Hepatocyte (in vitro differentiated cells): Measurements from ENCODE around the gene DNAL4. TPM values are rescaled to one million over a fixed set of nuclear protein-coding genes. Genes with fewer than 3 reads are reported as not detected.

Source experiments
- DNase-seq: peaks from one replicate; pipeline ENCODE4 v3.0.0-alpha.2; 2016; ENCODE audit warnings: low spot score
- H2AFZ ChIP-seq: fragments of 200-600 bp; sonication (generic); 2 replicates; pipeline ENCODE4 v1.6.0; 2016; ENCODE audit warnings: antibody characterized with exemption, mild to moderate bottlenecking
- H3K27ac ChIP-seq: fragments of 200-600 bp; sonication (generic); 2 replicates; pipeline ENCODE4 v1.5.1; 2016; ENCODE audit warnings: mild to moderate bottlenecking
- H3K27me3 ChIP-seq: fragments of 200-600 bp; sonication (generic); 2 replicates; pipeline ENCODE4 v1.6.1; 2016
- H3K36me3 ChIP-seq: fragments of 200-600 bp; sonication (generic); replicated peaks from 2 replicates; pipeline ENCODE4 v1.5.1; 2016; ENCODE audit warnings: low read depth; ENCODE audit not compliant: insufficient read depth
- H3K4me1 ChIP-seq: fragments of 200-600 bp; sonication (generic); 2 replicates; pipeline ENCODE4 v1.5.1; 2016; ENCODE audit warnings: mild to moderate bottlenecking, moderate library complexity; ENCODE audit not compliant: insufficient read depth
- H3K4me2 ChIP-seq: fragments of 200-600 bp; sonication (generic); 2 replicates; pipeline ENCODE4 v1.6.0; 2016
- H3K4me3 ChIP-seq: fragments of 200-600 bp; sonication (generic); 2 replicates; pipeline ENCODE4 v1.5.1; 2016; ENCODE audit warnings: mild to moderate bottlenecking
- H3K79me2 ChIP-seq: fragments of 200-600 bp; sonication (generic); 2 replicates; pipeline ENCODE4 v1.6.0; 2017; ENCODE audit warnings: mild to moderate bottlenecking
- H3K9me2 ChIP-seq: fragments of 200-600 bp; sonication (generic); replicated peaks from 2 replicates; pipeline ENCODE4 v1.6.0; 2017; ENCODE audit warnings: mild to moderate bottlenecking; ENCODE audit not compliant: insufficient read depth
- H3K9me3 ChIP-seq: fragments of 200-600 bp; sonication (generic); 2 replicates; pipeline ENCODE4 v1.5.1; 2016; ENCODE audit warnings: low read depth, mild to moderate bottlenecking
- H4K20me1 ChIP-seq: fragments of 200-600 bp; sonication (generic); 2 replicates; pipeline ENCODE4 v1.6.0; 2016; ENCODE audit warnings: mild to moderate bottlenecking; ENCODE audit not compliant: insufficient read depth, poor library complexity, severe bottlenecking
- EZH2 ChIP-seq: fragments of 200-600 bp; sonication (generic); IDR thresholded peaks from 2 replicates; pipeline ENCODE4 v1.6.1; 2016; ENCODE audit warnings: antibody characterized with exemption, mild to moderate bottlenecking, borderline replicate concordance
- EZH2phosphoT487 ChIP-seq: fragments of 200-600 bp; sonication (generic); IDR thresholded peaks from one replicate; pipeline ENCODE4 v1.6.1; 2018; ENCODE audit warnings: antibody characterized with exemption, mild to moderate bottlenecking, low read depth, moderate library complexity; ENCODE audit not compliant: unreplicated experiment, severe bottlenecking
- WGBS: methylation state at CpG from one replicate; pipeline ENCODE4 v1.1.6; 2016; ENCODE audit warnings: low lambda C conversion rate; ENCODE audit errors: missing lambda C conversion rate; 5-methylcytosine and 5-hydroxymethylcytosine counted together
- polyA plus RNA-seq: library from polyadenylated mRNA; unstranded; fragments of >200 nt; fragmentation: Nextera tagmentation; extraction: Ambion mirVana; gene quantifications from 2 replicates; pipeline ENCODE4 v1.2.1, GENCODE V29; 2016
- total RNA-seq: library from RNA; depleted of rRNA; stranded (reverse); fragments of >200 nt; gene quantifications from 2 replicates; pipeline ENCODE4 v1.2.3, GENCODE V29; 2014
- TF ChIP-seq, protein P1 (sequence below): fragments of 200-600 bp; sonication (generic); IDR thresholded peaks from 2 replicates; pipeline ENCODE4 v1.5.1; 2016; ENCODE audit warnings: antibody characterized with exemption, mild to moderate bottlenecking; ENCODE audit not compliant: poor library complexity

The DNAL4 gene
- total and polyA plus RNA-seq, 2 experiments from 2014 or later: 11.9 to 21.5 TPM

DNA sequence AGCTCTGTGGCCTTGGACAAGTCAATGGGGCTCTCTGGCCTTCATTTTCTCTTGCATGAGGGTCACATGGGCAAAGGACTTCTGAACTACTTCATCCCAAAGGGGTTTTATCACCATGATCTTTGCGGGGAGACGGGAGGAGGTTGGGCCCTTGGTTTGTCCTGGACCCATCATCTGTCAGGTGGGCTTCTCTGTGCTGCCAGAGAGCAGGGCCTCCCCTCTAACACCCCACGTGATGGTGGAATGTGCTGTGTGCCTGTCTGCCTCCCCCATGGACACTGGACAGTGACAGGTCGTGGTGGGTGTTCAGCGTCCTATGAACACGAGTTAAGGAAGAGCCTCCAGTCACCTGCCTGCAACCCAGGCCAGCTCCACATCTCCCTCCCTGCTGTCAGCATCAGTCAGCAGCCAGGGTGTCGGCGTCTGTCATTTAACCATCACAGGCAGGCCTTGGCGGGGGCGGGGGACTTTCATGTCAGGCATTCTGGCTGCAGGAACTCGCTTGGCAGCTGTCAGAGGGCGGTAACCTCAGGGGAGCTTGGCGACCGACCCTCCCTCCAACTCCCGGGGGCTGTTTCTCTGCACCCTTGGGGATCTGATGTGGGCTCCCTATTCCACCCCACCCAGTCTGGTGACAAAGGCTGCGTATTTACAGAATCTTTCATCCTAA is 35.5 kb downstream of the DNAL4 start:
- TF ChIP-seq EZH2phosphoT487: no peak
- no peak for TF ChIP-seq EZH2
- TF ChIP-seq, protein P1, sequence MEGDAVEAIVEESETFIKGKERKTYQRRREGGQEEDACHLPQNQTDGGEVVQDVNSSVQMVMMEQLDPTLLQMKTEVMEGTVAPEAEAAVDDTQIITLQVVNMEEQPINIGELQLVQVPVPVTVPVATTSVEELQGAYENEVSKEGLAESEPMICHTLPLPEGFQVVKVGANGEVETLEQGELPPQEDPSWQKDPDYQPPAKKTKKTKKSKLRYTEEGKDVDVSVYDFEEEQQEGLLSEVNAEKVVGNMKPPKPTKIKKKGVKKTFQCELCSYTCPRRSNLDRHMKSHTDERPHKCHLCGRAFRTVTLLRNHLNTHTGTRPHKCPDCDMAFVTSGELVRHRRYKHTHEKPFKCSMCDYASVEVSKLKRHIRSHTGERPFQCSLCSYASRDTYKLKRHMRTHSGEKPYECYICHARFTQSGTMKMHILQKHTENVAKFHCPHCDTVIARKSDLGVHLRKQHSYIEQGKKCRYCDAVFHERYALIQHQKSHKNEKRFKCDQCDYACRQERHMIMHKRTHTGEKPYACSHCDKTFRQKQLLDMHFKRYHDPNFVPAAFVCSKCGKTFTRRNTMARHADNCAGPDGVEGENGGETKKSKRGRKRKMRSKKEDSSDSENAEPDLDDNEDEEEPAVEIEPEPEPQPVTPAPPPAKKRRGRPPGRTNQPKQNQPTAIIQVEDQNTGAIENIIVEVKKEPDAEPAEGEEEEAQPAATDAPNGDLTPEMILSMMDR: no peak
- no peaks in the 10 kb centered on the region for H3K27me3 ChIP-seq
- no peak for DNase-seq
- H3K9me3 ChIP-seq: no peaks in the 10 kb centered on the region
- H3K27ac ChIP-seq: no peak overlapping the region
- no peak overlapping the region for H3K4me2 ChIP-seq
- peaks cover 4% of the 10 kb centered on the region for H3K79me2 ChIP-seq
- H3K9me2 ChIP-seq: no peaks in the 10 kb centered on the region
- 79% methylated on average over 16 of the region's 16 CpGs for WGBS
- no peak overlapping the region for H2AFZ ChIP-seq
- H4K20me1 ChIP-seq: no peaks in the 10 kb centered on the region
- no peaks in the 10 kb centered on the region for H3K36me3 ChIP-seq
- H3K4me1 ChIP-seq: peaks cover 22% of the 10 kb centered on the region
- H3K4me3 ChIP-seq: no peak overlapping the region

DNA sequence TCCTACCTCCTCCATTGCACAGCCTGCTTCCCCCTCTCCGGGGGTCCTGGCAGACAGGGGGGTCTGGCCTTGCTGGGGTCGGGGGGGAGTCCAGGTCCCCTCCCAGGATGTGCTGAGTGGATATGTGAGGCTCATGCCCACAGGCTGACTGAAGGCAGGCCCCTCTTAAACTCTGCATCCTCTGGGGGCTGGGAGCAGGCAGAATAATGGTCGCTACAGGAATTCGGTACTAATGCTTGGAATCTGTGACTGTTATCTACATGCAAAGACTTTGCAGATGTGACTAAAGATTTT is 36.5 kb downstream of the DNAL4 start:
- TF ChIP-seq, protein P1: no peak
- TF ChIP-seq EZH2 (no peak), EZH2phosphoT487 (no peak)
- Histone ChIP-seq H2AFZ (no peak overlapping the region), H3K4me1 (peaks cover 23% of the 10 kb centered on the region), H3K9me3 (no peaks in the 10 kb centered on the region), H3K27me3 (no peaks in the 10 kb centered on the region), H3K27ac (no peak overlapping the region), H4K20me1 (no peaks in the 10 kb centered on the region), H3K4me3 (no peak overlapping the region), H3K9me2 (no peaks in the 10 kb centered on the region), H3K4me2 (no peak overlapping the region), H3K79me2 (peaks cover 14% of the 10 kb centered on the region), H3K36me3 (no peaks in the 10 kb centered on the region)
- WGBS: 67% methylated on average over 4 of the region's 4 CpGs
- DNase-seq: no peak

DNA sequence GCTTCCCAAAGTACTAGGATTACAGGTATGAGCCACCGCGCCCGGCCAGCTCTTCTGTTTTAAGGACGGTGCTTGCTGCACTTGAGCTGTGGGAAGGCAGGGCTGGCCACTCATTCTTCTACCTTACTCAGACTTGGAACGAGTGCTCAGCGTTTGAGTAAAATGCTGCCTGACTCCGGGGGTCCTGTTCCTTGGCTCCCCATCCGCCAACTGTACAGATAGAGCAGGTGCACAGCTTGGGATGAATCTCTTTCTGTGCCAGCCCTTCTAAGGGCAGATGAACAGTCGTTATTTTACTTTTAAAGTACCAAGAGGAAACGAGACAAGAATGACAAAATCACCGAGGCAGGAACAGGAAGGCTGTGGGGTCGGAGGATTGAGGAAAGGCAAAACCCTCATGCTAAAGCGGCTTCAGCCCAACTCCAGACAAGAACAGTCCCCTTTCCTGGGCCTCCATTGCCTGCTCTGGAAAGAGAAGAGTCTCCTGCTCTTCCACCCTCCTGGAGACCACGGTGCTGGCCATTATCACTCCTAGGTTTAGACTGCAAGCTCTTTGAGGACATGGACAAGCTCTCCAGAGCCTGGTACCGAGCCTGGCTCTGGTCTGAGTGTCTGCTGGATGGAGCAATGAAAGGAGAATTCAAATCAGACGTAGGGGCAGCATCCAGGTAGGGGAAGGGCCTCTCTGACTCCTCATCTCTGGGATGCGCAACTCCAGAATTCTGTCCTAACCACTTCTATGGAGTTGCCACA is 37.1 kb downstream of the DNAL4 start:
- 69% methylated on average over 17 of the region's 17 CpGs for WGBS
- H3K79me2 ChIP-seq: peaks cover 15% of the 10 kb centered on the region
- peak overlapping the region; percentile 98 for H3K4me2 ChIP-seq
- no peaks in the 10 kb centered on the region for H3K9me3 ChIP-seq
- no peaks in the 10 kb centered on the region for H4K20me1 ChIP-seq
- peak overlapping the region; percentile 77 for H3K27ac ChIP-seq
- H3K9me2 ChIP-seq: no peaks in the 10 kb centered on the region
- H3K4me1 ChIP-seq: peaks cover 23% of the 10 kb centered on the region
- H3K36me3 ChIP-seq: no peaks in the 10 kb centered on the region
- H2AFZ ChIP-seq: peak overlapping the region; percentile 88
- peak overlapping the region; percentile 91 for H3K4me3 ChIP-seq
- TF ChIP-seq EZH2 (no peak), EZH2phosphoT487 (no peak)
- TF ChIP-seq, protein P1: no peak
- no peak for DNase-seq
- H3K27me3 ChIP-seq: no peaks in the 10 kb centered on the region
